ENCODE measurements around the gene PCSK4.

The PCSK4 gene

GRCh38 chr19:1470305-1471009 is 19.7 kb downstream of the PCSK4 start:
- peak; percentile 27 to 51 for DNase-seq (ENCODE audit: low read depth in 2 of 2)

DNA sequence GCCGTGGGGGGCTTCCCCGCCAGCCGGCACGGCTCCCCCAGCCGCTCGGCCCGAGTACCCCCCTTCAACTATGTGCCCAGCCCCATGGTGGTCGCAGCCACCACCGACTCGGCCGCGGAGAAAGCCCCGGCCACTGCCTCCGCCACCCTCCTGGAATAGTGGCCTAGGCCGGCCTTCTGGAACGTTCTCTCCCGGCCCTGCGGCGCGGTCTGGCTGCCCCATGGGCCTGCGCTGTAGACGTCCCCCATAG is 20.2 kb downstream of the PCSK4 start:
- DNase-seq (ENCODE audit: low read depth in 2 of 2), result no peak

- DNase-seq (ENCODE audit: low read depth in 2 of 2), result no peak
Measured at GRCh38 chr19:1469255-1470054, 20.7 kb downstream of the PCSK4 start.

GRCh38 chr19:1468821-1469254 is 21.3 kb downstream of the PCSK4 start:
- DNase-seq (ENCODE audit: low read depth in 2 of 2), result no peak

GRCh38 chr19:1468274-1468820 is 21.8 kb downstream of the PCSK4 start:
- DNase-seq (ENCODE audit: low read depth in 2 of 2), result no peak

DNA sequence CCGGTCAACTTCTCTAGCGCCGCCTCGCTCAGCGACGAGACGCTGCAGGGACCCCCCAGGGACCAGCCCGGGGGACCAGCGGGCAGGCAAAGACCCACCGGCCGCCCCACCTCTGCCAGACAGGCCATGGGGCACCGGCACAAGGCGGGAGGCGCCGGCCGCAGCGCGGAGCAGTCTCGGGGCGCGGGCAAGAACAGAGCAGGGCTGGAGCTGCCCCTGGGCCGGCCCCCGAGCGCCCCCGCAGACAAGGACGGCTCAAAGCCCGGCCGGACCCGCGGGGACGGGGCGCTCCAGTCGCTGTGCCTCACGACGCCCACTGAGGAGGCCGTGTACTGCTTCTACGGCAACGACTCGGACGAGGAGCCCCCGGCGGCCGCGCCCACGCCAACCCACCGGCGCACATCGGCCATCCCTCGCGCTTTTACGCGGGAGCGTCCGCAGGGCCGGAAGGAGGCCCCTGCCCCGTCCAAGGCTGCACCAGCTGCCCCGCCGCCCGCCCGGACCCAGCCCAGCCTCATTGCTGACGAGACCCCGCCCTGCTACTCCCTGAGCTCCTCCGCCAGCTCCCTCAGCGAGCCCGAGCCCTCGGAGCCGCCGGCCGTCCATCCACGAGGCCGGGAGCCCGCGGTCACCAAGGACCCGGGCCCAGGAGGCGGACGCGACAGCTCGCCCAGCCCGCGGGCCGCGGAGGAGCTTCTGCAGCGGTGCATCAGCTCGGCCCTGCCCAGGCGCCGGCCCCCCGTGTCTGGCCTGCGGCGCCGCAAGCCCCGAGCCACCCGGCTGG is 22.5 kb downstream of the PCSK4 start:
- no peak for DNase-seq (ENCODE audit: low read depth in 2 of 2)

DNA sequence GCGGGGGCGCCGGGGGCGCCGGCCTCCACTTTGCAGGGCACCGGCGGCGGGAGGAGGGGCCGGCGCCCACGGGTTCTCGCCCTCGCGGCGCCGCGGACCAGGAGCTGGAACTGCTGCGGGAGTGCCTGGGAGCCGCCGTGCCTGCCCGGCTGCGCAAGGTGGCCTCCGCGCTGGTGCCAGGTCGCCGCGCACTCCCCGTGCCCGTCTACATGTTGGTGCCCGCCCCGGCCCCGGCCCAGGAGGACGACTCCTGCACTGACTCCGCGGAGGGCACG is 23.0 kb downstream of the PCSK4 start:
- no peak for DNase-seq (ENCODE audit: low read depth in 2 of 2)

GRCh38 chr19:1466461-1467214 is 23.5 kb downstream of the PCSK4 start:
- DNase-seq (ENCODE audit: low read depth in 2 of 2), result no peak

GRCh38 chr19:1466018-1466460 is 24.1 kb downstream of the PCSK4 start:
- DNase-seq (ENCODE audit: low read depth in 2 of 2), result no peak

GRCh38 chr19:1465191-1466016 is 24.7 kb downstream of the PCSK4 start:
- DNase-seq (ENCODE audit: low read depth in 2 of 2), result no peak

GRCh38 chr19:1461862-1462261 is 28.3 kb downstream of the PCSK4 start:
- DNase-seq (ENCODE audit: low read depth in 2 of 2), result no peak

- no peak for DNase-seq (ENCODE audit: low read depth in 2 of 2)
Measured at GRCh38 chr19:1460033-1460995, 29.8 kb downstream of the PCSK4 start.

DNA sequence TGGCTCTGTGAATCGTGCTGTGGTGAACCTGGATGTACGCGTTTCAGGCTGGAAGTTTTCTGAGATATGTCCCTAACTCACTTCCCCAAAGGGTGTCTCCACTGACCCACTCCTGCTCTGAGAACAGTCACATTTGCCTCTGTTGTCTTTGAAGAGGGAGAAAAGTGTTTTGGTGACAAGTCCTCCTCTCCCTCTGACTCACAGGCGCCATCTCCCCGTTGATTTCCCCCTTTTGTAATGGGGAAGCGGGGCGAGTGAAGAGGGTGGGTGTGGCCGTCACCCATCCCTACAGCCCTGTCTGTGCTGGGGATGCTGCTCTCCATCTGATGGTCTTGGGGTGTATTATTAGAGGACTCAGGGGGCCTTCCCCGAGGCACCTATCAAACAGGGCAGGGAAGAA is 30.7 kb downstream of the PCSK4 start:
- no peak for DNase-seq (ENCODE audit: low read depth in 2 of 2)

GRCh38 chr19:1457892-1458291 is 32.3 kb downstream of the PCSK4 start:
- DNase-seq (ENCODE audit: low read depth in 2 of 2), result no peak

- DNase-seq (ENCODE audit: low read depth in 2 of 2), result no peak
Measured at GRCh38 chr19:1457031-1457739, 33.0 kb downstream of the PCSK4 start.

DNA sequence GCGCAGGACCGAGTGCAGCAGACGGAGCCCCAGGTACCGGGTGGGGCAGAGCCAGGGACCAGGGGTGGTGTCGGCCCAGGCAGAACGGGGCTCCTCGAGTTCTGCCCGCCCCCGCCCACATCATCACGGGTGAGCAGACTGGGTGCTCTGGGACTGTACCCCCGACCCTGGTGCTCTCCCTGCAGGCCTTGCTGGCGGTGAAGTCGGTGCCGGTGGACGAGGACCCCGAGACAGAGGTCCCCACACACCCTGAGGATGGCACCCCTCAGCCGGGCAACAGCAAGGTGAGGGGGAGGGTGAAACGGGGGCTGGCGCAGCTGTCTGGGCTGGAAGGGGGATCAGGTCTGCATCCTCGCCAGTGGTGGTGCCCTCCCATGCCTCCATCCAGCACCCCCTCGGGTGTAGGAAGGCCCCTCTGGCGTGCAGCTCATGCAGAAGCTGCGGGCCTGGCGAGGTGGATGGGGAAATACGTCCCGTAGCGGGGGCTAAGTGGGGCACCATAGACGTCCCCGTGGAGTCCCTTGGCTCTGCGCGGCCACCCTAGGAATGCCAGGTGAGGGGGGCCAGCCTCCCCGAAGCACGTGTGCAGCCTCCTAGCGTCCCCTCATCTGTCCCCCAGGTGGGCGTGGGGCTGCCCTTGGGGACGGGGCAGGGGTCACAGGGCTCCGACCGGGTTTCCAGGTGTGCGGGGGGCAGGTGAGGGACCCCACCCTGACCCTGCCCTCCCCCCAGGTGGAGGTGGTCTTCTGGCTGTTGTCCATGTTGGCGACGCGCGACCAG is 33.8 kb downstream of the PCSK4 start:
- no peak for DNase-seq (ENCODE audit: low read depth in 2 of 2)

DNA sequence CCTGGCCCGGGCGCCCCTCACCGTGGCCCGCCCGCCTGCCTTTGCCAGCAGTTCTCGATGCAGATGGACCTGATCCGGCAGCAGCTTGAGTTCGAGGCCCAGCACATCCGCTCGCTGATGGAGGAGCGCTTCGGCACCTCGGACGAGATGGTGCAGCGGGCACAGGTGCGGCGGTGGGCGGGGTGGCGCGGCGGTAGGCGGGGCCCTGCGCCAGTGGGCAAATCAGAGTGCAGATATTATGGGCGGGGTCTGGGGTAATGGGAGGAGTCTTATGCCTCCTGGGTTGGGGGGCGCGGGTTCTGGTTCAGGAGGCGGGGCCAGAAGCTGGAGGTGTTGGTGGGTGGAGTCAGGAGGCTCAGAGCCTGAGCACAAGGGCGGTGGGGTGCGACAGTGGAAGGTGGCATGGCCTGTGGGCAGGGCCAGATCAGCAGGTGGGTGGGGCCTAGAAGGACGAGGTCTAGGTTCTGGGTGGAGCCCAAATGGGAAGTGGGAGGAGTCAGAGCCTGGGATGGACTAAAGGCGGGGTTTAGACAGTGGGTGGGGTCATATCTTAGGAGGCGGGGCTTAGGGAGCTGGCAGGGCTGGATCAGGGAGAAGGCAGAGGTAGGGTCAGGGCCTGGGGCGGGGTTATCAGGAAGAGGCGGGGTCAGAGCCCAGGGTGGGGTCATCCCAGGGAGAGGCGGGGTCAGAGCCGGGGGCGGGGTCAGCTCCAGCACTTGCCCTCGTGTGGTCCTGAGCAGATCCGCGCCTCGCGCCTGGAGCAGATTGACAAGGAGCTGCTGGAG is 34.6 kb downstream of the PCSK4 start:
- no peak for DNase-seq (ENCODE audit: low read depth in 2 of 2)

DNA sequence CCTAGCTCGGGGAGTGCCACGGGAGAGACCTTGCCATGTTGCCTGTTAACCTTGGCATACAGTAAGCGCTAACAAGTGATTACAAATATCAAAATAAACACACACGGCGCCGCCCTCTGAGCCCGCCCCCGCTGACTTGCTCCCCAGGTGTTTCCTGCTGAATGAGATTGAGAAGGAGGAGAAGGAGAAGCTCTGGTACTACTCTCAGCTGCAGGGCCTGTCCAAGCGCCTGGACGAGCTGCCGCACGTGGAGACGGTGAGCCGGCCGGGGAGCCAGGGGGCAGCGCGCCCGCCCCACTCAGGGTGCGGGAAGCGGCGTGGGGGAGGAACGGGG is 35.2 kb downstream of the PCSK4 start:
- DNase-seq (ENCODE audit: low read depth in 2 of 2), result no peak

All from stimulated activated CD8-positive, alpha-beta memory T cell treated with anti-CD3 and anti-CD28 coated beads, Interleukin-2, amount 100 ng/mL, for 1 hour (primary cell).